ENCODE results near the gene DRC1. TPM values are rescaled to one million over a fixed set of nuclear protein-coding genes. Genes with fewer than 3 reads are reported as not detected.

DRC1 gene
- total and polyA plus RNA-seq, 2 of the 13 experiments (the other 11 are each of a cell fraction or from before 2014, with no cell fraction given), result 0.07 TPM; not detected in 1

DNA sequence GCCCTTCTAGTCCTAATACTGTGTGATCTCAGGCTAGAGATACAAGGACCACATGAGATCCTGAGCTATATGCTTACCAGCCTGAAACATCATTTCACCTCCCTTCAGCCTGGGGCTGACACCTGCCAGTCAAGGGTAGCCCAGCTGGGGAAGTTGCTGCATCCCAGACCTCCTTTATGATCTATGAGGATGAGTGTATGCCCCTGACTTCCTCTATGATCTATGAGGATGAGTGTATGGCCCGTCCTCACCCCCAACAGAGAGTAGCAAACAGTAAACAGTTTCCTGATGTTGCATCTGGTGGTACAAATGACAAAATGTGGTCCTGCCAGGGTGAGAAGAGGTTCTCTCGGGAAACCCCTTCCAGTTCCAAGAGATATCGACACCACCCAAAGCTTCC is 85.1 kb downstream of the DRC1 start:
- H3K79me2 ChIP-seq (ENCODE audit: insufficient read depth, low read length), result no peaks in the 10 kb centered on the region
- ChIA-PET POLR2A (no interaction called here), CTCF (ENCODE audit: low intra/inter-chr PET ratio, low total read pairs) (no interaction called here)
- intact Hi-C loops (cut with micrococcal nuclease; ENCODE audit: unreplicated experiment) (no loop called here), in situ Hi-C loops (cut with HindIII; ENCODE audit: extremely low pct_ligation_motif_present, low pct_unique_long_range_greater_than_20kb) (no loop called here)
- H3K27ac ChIP-seq (ENCODE audit: extremely low read length, insufficient read depth, low read length), result no peak overlapping the region
- H3K4me1 ChIP-seq (ENCODE audit: insufficient read depth, low read length), result peaks cover 16% of the 10 kb centered on the region
- no peak overlapping the region for H3K4me2 ChIP-seq (ENCODE audit: low read depth, low read length)
- H3K9ac ChIP-seq (ENCODE audit: insufficient read depth, low read depth, low read length), result no peak overlapping the region
- H3K27me3 ChIP-seq (ENCODE audit: control insufficient read depth in 1 of 2, insufficient read depth in 2 of 2, low read length in 2 of 2), result peaks cover 1 to 70% of the 10 kb centered on the region in 2 experiments; a peak in 3 of 5 replicates
- no TSS peak for BruUV-seq (replicated peaks)
- FAIRE-seq (no peak), ATAC-seq (no peak), DNase-seq (ENCODE audit: low spot score) (no peak)
- no peaks in the 10 kb centered on the region for H3K9me3 ChIP-seq (ENCODE audit: low read length)
- 6% methylated on average over 2 of the region's 3 CpGs for WGBS (ENCODE audit: low lambda C conversion rate)
- no peak overlapping the region for H2AFZ ChIP-seq (ENCODE audit: low read length)
- no peaks in the 10 kb centered on the region for H3K36me3 ChIP-seq (replicated peaks in 1 of 2; ENCODE audit: control insufficient read depth in 1 of 2, insufficient read depth in 2 of 2, low read length in 2 of 2)
- H3K4me3 ChIP-seq (replicated peaks in 1 of 3; ENCODE audit: insufficient read depth in 1 of 3, low read depth in 2 of 3, low read length in 3 of 3), result no peak overlapping the region
- no peaks in the 10 kb centered on the region for H4K20me1 ChIP-seq (ENCODE audit: insufficient read depth, low read length)
- TF ChIP-seq BRD4 (CRISPR knock-in tag; IDR thresholded peaks at IDR 0.05) (no peak), ZNF496 (CRISPR knock-in tag; IDR thresholded peaks at IDR 0.05; ENCODE audit: insufficient replicate concordance) (no peak), ZNF20 (CRISPR knock-in tag; IDR thresholded peaks at IDR 0.05) (no peak), ZNF431 (CRISPR knock-in tag; IDR thresholded peaks at IDR 0.05; ENCODE audit: borderline replicate concordance, low read depth) (no peak), MTERF4 (CRISPR knock-in tag; IDR thresholded peaks at IDR 0.05) (no peak), ATF1 (CRISPR knock-in tag; IDR thresholded peaks at IDR 0.05) (no peak), ZNF292 (CRISPR knock-in tag; IDR thresholded peaks at IDR 0.05; ENCODE audit: borderline replicate concordance, low read depth) (no peak), RELA (CRISPR knock-in tag; IDR thresholded peaks at IDR 0.05) (no peak), GMEB1 (CRISPR knock-in tag; IDR thresholded peaks at IDR 0.05; ENCODE audit: borderline replicate concordance) (no peak), ZNF550 (CRISPR knock-in tag; IDR thresholded peaks at IDR 0.05; ENCODE audit: borderline replicate concordance) (no peak), KDM5B (CRISPR knock-in tag; IDR thresholded peaks at IDR 0.05; ENCODE audit: borderline replicate concordance) (no peak)
- TF ChIP-seq, protein P1, sequence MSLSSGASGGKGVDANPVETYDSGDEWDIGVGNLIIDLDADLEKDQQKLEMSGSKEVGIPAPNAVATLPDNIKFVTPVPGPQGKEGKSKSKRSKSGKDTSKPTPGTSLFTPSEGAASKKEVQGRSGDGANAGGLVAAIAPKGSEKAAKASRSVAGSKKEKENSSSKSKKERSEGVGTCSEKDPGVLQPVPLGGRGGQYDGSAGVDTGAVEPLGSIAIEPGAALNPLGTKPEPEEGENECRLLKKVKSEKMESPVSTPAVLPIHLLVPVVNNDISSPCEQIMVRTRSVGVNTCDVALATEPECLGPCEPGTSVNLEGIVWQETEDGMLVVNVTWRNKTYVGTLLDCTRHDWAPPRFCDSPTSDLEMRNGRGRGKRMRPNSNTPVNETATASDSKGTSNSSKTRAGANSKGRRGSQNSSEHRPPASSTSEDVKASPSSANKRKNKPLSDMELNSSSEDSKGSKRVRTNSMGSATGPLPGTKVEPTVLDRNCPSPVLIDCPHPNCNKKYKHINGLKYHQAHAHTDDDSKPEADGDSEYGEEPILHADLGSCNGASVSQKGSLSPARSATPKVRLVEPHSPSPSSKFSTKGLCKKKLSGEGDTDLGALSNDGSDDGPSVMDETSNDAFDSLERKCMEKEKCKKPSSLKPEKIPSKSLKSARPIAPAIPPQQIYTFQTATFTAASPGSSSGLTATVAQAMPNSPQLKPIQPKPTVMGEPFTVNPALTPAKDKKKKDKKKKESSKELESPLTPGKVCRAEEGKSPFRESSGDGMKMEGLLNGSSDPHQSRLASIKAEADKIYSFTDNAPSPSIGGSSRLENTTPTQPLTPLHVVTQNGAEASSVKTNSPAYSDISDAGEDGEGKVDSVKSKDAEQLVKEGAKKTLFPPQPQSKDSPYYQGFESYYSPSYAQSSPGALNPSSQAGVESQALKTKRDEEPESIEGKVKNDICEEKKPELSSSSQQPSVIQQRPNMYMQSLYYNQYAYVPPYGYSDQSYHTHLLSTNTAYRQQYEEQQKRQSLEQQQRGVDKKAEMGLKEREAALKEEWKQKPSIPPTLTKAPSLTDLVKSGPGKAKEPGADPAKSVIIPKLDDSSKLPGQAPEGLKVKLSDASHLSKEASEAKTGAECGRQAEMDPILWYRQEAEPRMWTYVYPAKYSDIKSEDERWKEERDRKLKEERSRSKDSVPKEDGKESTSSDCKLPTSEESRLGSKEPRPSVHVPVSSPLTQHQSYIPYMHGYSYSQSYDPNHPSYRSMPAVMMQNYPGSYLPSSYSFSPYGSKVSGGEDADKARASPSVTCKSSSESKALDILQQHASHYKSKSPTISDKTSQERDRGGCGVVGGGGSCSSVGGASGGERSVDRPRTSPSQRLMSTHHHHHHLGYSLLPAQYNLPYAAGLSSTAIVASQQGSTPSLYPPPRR (CRISPR knock-in tag; IDR thresholded peaks at IDR 0.05; ENCODE audit: borderline replicate concordance), result no peak
- TF ChIP-seq, protein P2, sequence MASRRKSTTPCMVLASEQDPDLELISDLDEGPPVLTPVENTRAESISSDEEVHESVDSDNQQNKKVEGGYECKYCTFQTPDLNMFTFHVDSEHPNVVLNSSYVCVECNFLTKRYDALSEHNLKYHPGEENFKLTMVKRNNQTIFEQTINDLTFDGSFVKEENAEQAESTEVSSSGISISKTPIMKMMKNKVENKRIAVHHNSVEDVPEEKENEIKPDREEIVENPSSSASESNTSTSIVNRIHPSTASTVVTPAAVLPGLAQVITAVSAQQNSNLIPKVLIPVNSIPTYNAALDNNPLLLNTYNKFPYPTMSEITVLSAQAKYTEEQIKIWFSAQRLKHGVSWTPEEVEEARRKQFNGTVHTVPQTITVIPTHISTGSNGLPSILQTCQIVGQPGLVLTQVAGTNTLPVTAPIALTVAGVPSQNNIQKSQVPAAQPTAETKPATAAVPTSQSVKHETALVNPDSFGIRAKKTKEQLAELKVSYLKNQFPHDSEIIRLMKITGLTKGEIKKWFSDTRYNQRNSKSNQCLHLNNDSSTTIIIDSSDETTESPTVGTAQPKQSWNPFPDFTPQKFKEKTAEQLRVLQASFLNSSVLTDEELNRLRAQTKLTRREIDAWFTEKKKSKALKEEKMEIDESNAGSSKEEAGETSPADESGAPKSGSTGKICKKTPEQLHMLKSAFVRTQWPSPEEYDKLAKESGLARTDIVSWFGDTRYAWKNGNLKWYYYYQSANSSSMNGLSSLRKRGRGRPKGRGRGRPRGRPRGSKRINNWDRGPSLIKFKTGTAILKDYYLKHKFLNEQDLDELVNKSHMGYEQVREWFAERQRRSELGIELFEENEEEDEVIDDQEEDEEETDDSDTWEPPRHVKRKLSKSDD (CRISPR knock-in tag; IDR thresholded peaks at IDR 0.05; ENCODE audit: low read depth), result no peak
